ENCODE measurements around the gene MORN4. TPM values are rescaled to one million over a fixed set of nuclear protein-coding genes. Genes with fewer than 3 reads are reported as not detected.

MORN4 gene
- total RNA-seq, 1 donor from 2014 or later = 5.4 TPM

DNA sequence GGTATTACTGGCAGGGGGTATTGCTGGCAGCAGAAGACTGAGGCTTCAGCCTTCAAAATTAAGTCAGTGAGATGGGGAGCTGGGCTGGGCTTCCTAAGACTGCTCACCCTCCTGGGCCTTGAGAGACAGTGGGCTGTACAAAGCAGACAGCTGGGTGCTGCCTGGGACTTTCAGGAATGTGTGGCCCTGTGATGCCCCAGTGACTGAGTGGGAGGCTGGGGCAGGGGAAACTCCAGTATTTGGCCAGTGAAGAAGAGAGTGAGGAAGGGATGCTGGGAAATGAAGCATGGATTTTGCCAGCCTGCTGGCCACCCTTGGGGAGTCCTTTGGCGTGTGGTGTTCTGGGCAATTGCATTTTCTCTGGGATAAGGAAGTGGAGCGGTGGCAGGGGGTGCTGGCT lies 60.3 kb downstream of the MORN4 start:
- TF ChIP-seq, protein P1, sequence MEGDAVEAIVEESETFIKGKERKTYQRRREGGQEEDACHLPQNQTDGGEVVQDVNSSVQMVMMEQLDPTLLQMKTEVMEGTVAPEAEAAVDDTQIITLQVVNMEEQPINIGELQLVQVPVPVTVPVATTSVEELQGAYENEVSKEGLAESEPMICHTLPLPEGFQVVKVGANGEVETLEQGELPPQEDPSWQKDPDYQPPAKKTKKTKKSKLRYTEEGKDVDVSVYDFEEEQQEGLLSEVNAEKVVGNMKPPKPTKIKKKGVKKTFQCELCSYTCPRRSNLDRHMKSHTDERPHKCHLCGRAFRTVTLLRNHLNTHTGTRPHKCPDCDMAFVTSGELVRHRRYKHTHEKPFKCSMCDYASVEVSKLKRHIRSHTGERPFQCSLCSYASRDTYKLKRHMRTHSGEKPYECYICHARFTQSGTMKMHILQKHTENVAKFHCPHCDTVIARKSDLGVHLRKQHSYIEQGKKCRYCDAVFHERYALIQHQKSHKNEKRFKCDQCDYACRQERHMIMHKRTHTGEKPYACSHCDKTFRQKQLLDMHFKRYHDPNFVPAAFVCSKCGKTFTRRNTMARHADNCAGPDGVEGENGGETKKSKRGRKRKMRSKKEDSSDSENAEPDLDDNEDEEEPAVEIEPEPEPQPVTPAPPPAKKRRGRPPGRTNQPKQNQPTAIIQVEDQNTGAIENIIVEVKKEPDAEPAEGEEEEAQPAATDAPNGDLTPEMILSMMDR (IDR thresholded peaks at IDR 0.05) = no peak
- Histone ChIP-seq H3K27ac (no peak overlapping the region), H3K9me3 (no peaks in the 10 kb centered on the region), H3K36me3 (peaks cover 38% of the 10 kb centered on the region), H3K27me3 (ENCODE audit: low read depth) (no peaks in the 10 kb centered on the region), H3K4me3 (no peak overlapping the region), H3K4me1 (peaks cover 9% of the 10 kb centered on the region)
- no peak for DNase-seq
- intact Hi-C loops (cut with DNase I) = no loop called here
- no peak for ATAC-seq

DNA sequence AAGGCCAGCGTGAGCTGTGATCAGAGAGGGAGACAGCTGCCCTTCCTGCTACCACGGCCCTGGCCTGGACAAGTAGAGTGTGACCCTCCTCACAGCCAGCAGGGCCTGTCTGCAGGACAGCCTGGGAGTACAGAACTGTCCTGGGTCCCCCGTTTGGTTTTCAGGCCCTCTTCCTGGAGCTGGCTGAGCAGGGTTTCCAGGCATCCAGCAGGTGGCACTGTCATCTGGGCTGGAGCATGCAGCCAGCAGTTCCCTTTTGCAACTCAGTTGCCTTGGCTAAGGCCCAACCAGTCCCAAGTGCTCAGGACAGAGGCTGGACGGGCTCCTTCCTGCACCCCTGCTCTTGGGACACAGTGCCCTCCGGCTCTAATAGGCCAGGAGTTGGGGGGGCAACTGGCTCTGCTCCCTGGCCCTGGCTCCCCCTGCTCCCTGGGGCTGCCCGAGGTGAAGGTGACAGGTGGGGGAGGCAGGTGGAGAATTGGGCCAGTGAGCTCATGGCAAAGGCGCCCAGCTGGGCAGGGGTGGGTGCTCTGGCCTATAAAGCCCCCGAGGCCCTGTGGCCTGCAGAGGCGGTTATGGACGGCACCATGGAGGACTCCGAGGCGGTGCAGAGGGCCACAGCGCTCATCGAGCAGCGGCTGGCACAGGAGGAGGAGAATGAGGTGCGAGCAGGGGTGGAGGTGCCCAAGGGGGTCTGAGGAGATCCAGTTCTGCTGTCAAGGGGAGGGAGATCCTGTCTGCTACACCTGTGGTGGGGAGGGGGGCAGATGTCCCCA lies 60.9 kb downstream of the MORN4 start, which contains the start of gene ANKRD2:
Gene ANKRD2 (plus strand): TSS at position 566 of the 776 bp plus-strand sequence. CDS start 10 bp downstream, at position 576.
- TF ChIP-seq, protein P1 (IDR thresholded peaks at IDR 0.05) = peak; percentile 80
- H3K27me3 ChIP-seq (ENCODE audit: low read depth) = no peaks in the 10 kb centered on the region
- no peak within 1 kb of the TSS for H3K4me3 ChIP-seq
- ATAC-seq (peak; percentile 74 to 81), DNase-seq (peak; percentile 81)
- no peaks in the 10 kb centered on the region for H3K9me3 ChIP-seq
- H3K27ac ChIP-seq = peak within 1 kb of the TSS; percentile 38
- H3K36me3 ChIP-seq = peaks cover 42% of the 10 kb centered on the region
- intact Hi-C loops (cut with DNase I) = no loop called here
- H3K4me1 ChIP-seq = peaks cover 9% of the 10 kb centered on the region

DNA sequence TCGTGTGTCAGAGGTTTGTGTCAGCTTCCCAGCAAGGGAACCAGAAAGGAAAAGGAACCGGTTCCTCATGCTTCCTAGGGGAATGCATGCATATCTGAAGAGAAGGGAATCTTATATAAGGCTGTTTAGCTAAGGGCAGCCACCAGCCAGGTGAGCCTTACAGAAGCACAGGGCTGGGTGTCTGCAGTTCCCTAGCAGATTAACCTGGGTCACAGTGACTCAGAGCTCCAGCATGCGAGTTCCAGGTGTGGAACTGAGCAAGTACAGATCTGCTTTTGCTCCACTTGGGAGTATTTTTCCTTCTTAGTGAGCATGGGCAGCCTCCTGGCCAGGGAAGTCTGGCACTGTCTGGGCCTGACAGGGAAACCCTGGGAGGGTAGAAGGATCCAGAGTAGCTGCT lies 61.7 kb downstream of the MORN4 start:
- Histone ChIP-seq H3K9me3 (no peaks in the 10 kb centered on the region), H3K27ac (peak overlapping the region; percentile 38), H3K27me3 (ENCODE audit: low read depth) (no peaks in the 10 kb centered on the region), H3K36me3 (peaks cover 42% of the 10 kb centered on the region), H3K4me1 (peaks cover 9% of the 10 kb centered on the region), H3K4me3 (no peak overlapping the region)
- TF ChIP-seq, protein P1 (IDR thresholded peaks at IDR 0.05) = no peak
- ATAC-seq = peak; percentile 65 to 82
- intact Hi-C loops (cut with DNase I) = no loop called here
- no peak for DNase-seq

DNA sequence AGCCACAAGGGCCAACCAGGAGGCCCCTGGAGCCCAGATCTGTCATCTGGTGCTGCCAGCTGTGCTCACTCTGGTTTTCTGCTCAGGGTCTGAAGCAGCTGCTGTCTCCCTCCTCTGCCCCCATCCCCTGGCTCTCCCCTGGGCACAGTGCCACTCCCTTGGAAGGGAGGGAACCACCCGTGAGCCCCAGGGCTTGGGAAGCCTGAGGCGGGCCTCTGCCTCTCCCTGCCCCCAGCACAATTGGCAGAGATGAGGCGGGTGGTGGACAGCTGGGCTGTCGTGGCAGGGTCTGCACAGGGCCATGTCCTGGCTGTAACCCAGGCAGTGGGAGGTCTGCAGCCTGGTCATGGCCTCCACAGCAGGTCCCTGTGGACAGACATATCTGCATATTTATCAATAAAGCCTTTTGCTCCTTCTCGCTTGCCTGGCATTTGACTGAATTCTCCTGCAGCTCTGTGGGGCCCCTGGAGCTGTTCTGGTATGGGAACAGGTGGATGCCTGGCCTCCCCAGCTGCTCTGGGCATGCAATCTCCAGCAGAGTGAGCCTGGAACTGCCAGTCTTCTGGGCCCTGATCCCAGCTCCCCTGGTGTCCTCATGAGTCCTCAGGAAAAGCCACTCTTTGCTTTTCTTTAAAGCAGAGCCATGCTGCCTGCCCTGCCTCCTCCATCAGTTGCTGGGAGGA lies 62.4 kb downstream of the MORN4 start:
- Histone ChIP-seq H3K36me3 (peaks cover 42% of the 10 kb centered on the region), H3K4me1 (peaks cover 9% of the 10 kb centered on the region), H3K9me3 (no peaks in the 10 kb centered on the region), H3K27ac (no peak overlapping the region), H3K27me3 (ENCODE audit: low read depth) (no peaks in the 10 kb centered on the region), H3K4me3 (no peak overlapping the region)
- intact Hi-C loops (cut with DNase I) = no loop called here
- TF ChIP-seq, protein P1 (IDR thresholded peaks at IDR 0.05) = no peak
- no peak for ATAC-seq
- DNase-seq = no peak

DNA sequence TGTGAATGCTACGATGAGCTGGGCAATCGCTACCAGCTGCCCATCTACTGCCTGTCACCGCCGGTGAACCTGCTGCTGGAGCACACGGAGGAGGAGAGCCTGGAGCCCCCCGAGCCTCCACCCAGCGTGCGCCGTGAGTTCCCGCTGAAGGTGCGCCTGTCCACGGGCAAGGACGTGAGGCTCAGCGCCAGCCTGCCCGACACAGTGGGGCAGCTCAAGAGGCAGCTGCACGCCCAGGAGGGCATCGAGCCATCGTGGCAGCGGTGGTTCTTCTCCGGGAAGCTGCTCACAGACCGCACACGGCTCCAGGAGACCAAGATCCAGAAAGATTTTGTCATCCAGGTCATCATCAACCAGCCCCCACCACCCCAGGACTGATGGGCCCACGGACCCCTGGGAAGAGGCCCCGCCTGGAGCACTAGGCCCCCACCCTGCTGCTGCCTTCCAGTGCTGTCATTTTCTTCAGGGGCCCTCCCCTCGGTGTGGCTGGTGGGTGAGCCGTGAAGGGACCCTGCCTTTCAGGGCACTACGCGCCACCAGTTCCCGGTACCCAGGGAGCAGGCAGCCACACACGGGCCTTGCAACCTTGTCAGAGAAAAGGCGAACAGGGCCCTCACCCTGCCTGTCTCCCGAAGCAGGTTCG lies 63.0 kb downstream of the MORN4 start:
- H3K4me3 ChIP-seq = no peak overlapping the region
- intact Hi-C loops (cut with DNase I) = no loop called here
- peaks cover 9% of the 10 kb centered on the region for H3K4me1 ChIP-seq
- H3K27me3 ChIP-seq (ENCODE audit: low read depth) = no peaks in the 10 kb centered on the region
- TF ChIP-seq, protein P1 (IDR thresholded peaks at IDR 0.05) = no peak
- H3K27ac ChIP-seq = no peak overlapping the region
- DNase-seq (no peak), ATAC-seq (no peak)
- no peaks in the 10 kb centered on the region for H3K9me3 ChIP-seq
- H3K36me3 ChIP-seq = peaks cover 42% of the 10 kb centered on the region
